GM18519 (cell line): ENCODE measurements around the gene PLA2G2F.

Experiments used
- ATAC-seq: cut with Tn5 transposase; IDR thresholded peaks from one replicate; pipeline ENCODE4 v1.9.1; 2021; ENCODE audit warnings: mild to moderate bottlenecking, moderate library complexity; ENCODE audit not compliant: unreplicated experiment, low FRiP score

The PLA2G2F gene

DNA sequence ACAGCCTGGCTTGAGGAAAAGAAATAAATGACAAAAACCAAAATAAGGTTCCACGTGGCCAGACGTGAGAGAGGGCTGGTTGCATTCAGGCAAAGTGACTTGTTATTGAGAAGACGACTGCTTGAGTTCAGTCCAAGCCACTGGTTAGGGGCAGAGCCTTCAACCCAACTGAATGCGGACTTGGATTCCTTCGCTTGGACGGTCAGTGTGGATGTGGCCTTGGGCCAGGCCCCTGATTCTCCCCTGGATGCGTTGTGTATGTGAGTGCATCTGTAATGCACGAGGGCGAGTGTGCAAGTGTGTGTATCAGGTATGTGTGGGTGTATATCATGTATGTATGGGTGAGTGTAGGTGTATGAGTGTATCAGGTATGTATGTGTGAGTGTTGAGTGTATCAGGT lies 1.9 kb downstream of the PLA2G2F start:
- ATAC-seq = no peak

DNA sequence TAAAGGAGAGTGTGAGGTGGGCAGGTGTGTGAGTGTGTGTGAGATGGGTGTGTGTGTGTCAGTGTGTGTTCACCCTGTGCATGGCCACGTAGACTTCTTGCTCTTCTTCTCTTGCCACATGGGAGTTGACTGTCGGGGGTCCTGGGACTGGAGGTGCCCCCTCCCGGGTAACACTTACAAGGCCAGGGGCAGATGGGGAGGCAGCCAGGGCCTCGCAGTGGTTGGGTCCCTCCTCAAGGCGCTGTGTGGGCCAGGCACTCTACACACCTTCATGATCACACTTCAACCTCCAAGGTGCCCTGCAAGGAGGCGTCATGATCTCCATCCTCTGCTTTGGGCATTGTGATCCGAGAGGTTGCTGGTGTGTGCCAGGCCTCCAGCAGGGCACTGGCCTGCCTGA lies 2.3 kb downstream of the PLA2G2F start:
- no peak for ATAC-seq

- ATAC-seq = no peak
Measured at GRCh38 chr1:20142001-20142710, 3.0 kb downstream of the PLA2G2F start.

DNA sequence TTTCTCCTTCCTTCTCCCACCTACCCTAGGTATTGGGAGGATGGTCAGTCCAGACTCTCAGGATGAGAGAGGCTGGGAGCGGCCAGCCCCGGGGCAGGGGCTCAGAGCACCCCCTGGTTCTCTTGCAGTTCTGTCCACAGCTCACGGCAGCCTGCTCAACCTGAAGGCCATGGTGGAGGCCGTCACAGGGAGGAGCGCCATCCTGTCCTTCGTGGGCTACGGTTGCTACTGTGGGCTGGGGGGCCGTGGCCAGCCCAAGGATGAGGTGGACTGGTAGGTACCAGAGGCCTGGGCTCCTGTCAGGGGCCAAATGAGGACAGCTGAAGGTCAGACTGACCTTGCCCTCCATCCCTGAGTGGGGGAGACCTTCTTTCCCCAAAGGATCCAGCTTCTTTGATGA lies 4.2 kb downstream of the PLA2G2F start:
- ATAC-seq = no peak

DNA sequence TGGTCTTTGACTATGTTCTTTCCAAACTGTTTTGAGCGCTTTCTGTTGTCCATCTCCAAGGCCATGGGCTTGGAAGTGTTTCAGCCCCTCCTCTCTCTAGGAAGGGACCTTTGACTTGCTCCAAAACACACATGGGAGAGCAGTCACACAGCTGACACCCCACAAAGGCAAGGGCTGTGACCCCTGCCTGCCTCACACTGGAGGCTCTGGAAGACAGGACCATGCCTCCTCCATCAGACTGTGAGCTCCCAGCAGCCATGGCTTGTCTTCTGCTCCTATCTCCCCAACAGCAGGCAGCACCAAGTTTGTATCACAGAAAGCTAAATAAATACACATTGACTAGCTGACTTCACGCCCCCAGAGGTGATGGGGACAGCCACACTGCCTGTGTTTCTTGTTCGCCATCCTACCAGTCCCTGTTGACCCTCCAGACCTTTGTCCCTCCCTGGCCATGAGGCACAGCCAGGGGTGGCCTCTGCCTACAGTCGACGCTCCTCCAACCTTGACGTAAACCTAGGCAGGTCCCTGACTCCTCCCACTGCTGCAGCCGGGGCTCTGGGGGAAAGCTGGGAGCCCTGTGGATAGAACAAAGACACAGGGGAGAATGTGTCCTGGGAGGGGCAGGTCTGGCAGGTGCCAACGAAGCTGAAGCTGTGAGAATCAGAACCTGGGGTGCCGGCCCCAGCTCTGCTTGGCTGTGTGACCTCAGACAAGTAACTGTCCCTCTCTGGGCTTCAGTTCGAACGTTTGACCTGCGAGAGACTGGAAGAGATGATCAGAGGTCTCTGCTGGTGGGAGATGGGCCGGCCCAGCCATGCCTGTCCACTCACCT lies 4.8 kb downstream of the PLA2G2F start:
- no peak for ATAC-seq

GRCh38 chr1:20147846-20148570 lies 8.9 kb downstream of the PLA2G2F start:
- ATAC-seq = no peak

DNA sequence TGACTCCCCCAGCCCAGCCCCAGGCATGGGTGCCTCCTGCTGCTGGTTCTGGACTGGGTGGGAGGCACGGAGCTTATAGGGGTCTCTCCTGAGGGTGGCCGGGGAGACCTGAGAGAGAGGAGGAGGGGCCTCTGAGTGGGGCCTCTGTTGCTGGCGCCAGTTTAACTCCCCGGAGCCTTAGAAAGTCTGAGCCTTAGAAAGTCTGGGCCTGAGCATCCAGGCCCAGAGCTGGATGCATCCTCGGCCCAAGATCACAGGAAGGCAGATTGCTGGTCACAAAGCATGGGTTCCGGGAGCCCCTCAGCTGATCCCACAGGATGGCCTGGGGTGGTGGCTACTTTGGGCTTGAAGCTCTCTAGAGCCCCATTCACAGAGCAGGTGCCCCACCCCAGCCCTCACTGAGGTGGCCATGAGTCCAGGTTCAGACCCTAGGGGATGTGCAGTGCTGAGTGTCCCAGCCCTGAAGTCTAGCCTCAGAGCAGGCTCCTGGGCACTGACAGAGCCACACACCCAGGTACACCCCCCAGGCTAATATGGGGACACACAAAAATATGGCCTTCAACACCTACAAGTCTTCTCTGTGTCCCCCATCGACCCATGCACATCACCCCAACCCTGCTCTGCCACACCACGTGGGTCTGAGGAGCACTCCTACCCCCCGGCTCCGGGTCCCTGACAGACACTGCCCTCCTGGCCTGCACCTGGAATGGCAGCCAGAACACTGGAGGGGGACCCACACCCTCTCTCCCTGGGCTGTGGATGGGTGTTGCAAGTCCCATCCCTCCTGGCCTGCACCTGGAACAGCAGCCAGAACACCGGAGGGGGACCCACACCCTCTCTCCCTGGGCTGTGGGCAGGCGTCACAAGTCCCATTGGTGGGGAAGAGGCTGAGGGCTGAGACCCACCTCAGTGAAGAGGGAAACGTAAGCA lies 9.7 kb downstream of the PLA2G2F start:
- no peak for ATAC-seq

- no peak for ATAC-seq
Measured at GRCh38 chr1:20149601-20150325, 10.6 kb downstream of the PLA2G2F start.

- no peak for ATAC-seq
Measured at GRCh38 chr1:20150326-20150705, 11.2 kb downstream of the PLA2G2F start.

DNA sequence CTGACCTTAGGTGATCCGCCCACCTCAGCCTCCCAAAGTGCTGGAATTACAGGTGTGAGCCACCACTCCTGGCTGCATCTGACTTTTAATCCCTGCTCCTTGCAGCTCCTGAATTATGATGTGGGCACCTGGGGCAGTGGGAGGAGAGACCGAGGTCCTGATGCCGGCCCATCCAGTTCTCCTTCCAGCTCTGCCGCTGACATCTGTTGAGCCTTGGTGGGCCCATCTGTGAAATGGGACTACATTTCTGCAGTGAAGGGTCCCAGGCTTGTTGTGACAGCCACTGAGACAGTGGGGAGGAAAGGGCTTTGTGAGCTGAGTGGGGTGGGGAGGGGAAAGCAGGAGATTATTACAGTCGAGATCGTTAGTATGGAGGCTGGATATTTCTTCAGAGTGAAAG lies 11.8 kb downstream of the PLA2G2F start:
- ATAC-seq = no peak

DNA sequence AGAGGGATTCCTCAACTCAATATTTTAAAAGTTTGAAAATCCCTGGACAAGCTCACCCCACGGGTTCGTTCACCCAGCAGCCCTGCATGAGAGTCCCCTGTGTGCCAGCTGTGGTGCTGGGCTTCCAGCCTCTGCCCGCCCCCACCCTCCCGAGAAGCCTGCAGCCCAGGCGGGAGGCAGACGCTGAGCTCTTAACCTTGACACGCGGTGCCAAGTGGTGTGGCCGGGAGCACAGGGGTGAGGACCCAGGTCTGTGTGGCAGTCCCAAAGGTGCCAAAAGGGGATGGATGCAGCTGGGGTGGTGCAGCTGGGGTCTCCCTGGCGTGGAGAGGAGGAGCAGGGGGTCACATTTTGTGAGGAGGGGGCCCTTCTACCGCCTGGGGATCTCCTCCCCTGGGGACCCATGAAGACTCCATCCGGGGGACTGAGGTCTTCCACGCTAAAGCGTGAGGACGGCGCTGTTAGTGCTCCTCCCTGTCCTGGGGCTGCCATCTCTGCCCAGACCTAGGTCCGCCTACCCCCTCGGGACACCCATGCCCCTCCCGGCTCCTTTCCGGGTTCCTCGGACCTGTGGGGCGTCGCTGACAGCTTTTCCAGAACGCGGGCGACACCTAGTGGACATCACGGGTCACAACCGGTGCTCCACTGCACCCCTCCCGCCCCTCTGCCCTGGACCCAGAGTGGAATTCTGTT lies 12.9 kb downstream of the PLA2G2F start:
- no peak for ATAC-seq

DNA sequence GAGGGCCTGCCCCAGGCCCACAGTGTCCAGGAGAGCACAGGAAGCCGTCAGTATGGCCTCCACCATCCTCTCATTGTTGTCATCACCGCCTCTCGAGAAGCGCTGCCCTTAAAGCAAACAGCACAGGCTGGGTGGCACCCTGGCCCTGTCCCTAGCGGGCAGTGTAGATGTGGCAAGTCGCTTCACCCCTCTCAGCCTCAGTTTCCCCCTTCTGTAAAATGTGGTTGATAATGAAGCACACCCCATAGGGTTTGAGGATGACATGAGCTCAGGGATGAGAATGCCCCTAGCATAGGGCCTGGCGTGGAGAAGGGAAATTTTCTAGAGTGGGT lies 13.4 kb downstream of the PLA2G2F start:
- no peak for ATAC-seq

DNA sequence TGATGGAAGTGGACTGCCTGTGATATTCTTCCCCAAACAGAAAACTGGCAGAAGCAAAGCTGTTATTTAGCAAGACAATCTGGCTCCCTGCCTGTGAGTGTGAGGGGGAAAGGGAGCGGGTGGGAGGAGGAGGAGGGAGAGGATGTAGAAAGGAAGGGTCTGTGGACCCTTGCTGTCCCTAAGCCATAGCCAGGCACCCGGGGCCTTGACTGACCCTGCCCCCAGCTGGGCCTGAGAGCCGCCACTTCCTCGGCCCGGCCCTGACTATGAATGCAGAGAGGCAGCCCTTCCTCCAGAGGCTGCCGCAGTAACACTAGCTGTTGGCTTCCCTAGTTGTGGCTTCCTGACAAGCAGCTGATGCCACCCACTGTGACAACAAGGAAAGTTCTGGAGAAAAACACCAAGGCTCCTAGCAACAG lies 13.9 kb downstream of the PLA2G2F start:
- no peak for ATAC-seq

GRCh38 chr1:20154301-20154831 lies 15.2 kb downstream of the PLA2G2F start:
- ATAC-seq = no peak

DNA sequence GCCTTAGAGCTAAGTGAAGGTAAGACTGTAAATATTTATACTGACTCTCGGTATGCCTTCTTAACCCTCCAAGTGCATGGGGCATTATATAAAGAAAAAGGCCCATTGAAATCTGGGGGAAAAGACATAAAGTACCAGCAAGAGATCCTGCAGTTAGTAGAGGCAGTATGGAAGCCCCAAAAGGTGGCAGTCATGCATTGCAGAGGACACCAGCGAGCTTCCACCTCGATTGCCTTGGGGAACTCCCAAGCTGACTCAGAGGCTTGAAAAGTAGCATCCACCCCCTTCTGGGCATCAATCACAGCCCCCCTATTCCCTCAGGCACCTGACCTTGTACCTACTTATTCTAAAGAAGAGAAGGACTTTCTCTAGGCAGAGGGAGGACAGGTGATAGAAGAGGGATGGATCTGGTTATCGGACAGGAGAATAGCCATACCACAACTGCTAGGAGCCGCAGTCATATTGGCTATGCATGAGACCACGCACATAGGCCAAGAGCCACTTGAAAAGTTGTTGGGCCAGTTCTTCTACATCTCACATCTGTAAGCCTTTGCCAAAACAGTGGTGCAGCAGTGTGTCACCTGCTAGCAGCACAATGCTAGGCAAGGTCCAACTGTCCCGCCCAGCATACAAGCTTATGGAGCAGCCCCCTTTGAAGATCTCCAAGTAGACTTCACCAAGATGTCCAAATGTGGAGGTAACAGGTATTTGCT lies 19.4 kb downstream of the PLA2G2F start:
- ATAC-seq = no peak

- ATAC-seq = no peak
Measured at GRCh38 chr1:20160034-20160433, 20.9 kb downstream of the PLA2G2F start.

GRCh38 chr1:20164694-20165202 lies 25.6 kb downstream of the PLA2G2F start:
- ATAC-seq = no peak

- no peak for ATAC-seq
Measured at GRCh38 chr1:20165522-20165951, 26.4 kb downstream of the PLA2G2F start.
